HEK293 (cell line): Measurements from ENCODE around the gene GH1.

ENCODE experiments used
- PRDM10 ChIP-seq: fragments of 450-650 bp; formaldehyde crosslinking; IDR thresholded peaks from 2 replicates; pipeline ENCODE4 v1.5.1; 2016; ENCODE audit warnings: missing biosample characterization, missing genetic modification characterization
- SP2 ChIP-seq: fragments of 450-650 bp; formaldehyde crosslinking; IDR thresholded peaks from 2 replicates; pipeline ENCODE4 v1.5.1; 2016; ENCODE audit warnings: missing biosample characterization, missing genetic modification characterization
- ZBTB17 ChIP-seq: fragments of 450-650 bp; formaldehyde crosslinking; IDR thresholded peaks from 2 replicates; pipeline ENCODE4 v1.5.1; 2016; ENCODE audit warnings: missing biosample characterization, missing genetic modification characterization
- ZBTB26 ChIP-seq: fragments of 450-650 bp; formaldehyde crosslinking; optimal IDR thresholded peaks from 2 replicates; pipeline ENCODE3; 2016; ENCODE audit warnings: missing biosample characterization, mild to moderate bottlenecking, missing genetic modification characterization
- ZNF169 ChIP-seq: fragments of 450-650 bp; formaldehyde crosslinking; IDR thresholded peaks from 2 replicates; pipeline ENCODE4 v1.5.1; 2016; ENCODE audit warnings: missing biosample characterization, missing genetic modification characterization
- ZNF24 ChIP-seq: fragments of 450-650 bp; formaldehyde crosslinking; IDR thresholded peaks from 2 replicates; pipeline ENCODE4 v1.5.1; 2016; ENCODE audit warnings: missing biosample characterization, missing genetic modification characterization
- TF ChIP-seq, protein P1 (sequence below): fragments of 450-650 bp; formaldehyde crosslinking; IDR thresholded peaks from 2 replicates; pipeline ENCODE4 v1.5.1; 2016; ENCODE audit warnings: missing biosample characterization, missing genetic modification characterization
- TF ChIP-seq, protein P2 (sequence below): sonication (generic); formaldehyde crosslinking; IDR thresholded peaks from 2 replicates; pipeline ENCODE4 v1.8.1; 2022; ENCODE audit warnings: mild to moderate bottlenecking, moderate library complexity, missing genetic modification reagents

DNA sequence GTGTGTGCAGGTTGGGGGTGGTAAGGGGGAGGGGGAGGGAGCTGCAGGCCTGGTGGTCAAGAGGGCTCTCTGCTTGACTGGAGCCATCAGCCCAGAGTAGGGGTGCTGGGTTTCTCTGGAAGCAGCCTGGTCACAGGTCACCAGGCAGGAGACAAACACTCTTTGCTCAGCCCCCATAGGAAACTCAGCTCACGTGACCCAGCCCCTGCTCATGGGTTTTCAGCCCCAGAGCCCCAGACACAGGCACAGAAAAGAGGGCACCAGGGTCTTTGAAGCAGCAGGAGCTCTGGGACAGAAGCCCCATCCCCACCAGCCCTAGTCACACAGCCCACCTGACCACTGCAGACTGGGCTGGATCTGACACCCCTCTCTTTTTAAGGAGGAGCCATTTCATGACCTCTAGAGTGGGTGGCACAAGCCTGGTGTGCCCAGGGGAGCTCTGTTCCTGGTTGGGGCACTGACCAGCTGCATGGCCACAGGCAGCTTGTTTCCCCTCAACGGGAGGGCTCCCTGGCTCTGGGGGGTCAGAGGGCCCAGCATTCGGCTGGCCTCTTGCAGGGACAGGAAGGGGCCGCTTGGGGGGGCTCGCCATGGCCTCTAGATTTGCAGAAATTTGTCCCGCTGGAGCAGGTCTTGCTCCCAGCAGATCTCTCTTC is 27.3 kb upstream of the GH1 start:
- TF ChIP-seq, protein P1, sequence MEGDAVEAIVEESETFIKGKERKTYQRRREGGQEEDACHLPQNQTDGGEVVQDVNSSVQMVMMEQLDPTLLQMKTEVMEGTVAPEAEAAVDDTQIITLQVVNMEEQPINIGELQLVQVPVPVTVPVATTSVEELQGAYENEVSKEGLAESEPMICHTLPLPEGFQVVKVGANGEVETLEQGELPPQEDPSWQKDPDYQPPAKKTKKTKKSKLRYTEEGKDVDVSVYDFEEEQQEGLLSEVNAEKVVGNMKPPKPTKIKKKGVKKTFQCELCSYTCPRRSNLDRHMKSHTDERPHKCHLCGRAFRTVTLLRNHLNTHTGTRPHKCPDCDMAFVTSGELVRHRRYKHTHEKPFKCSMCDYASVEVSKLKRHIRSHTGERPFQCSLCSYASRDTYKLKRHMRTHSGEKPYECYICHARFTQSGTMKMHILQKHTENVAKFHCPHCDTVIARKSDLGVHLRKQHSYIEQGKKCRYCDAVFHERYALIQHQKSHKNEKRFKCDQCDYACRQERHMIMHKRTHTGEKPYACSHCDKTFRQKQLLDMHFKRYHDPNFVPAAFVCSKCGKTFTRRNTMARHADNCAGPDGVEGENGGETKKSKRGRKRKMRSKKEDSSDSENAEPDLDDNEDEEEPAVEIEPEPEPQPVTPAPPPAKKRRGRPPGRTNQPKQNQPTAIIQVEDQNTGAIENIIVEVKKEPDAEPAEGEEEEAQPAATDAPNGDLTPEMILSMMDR (tag by site-specific recombination): no peak
- TF ChIP-seq PRDM10 (tag by site-specific recombination) (no peak), ZNF24 (tag by site-specific recombination) (no peak), ZBTB26 (no peak), ZNF169 (tag by site-specific recombination) (no peak), SP2 (tag by site-specific recombination) (no peak), ZBTB17 (tag by site-specific recombination) (no peak)
- TF ChIP-seq, protein P2, sequence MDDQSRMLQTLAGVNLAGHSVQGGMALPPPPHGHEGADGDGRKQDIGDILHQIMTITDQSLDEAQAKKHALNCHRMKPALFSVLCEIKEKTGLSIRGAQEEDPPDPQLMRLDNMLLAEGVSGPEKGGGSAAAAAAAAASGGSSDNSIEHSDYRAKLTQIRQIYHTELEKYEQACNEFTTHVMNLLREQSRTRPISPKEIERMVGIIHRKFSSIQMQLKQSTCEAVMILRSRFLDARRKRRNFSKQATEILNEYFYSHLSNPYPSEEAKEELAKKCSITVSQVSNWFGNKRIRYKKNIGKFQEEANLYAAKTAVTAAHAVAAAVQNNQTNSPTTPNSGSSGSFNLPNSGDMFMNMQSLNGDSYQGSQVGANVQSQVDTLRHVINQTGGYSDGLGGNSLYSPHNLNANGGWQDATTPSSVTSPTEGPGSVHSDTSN (CRISPR knock-in tag): no peak
